DND-41 (cell line): ENCODE data around the gene TLK1.

ENCODE experiments used
- EZH2 ChIP-seq: IDR thresholded peaks from 3 replicates; pipeline ENCODE4 v1.6.1; 2012; ENCODE audit warnings: borderline replicate concordance, low read depth, mild to moderate bottlenecking, moderate library complexity, low read length, inconsistent platforms; ENCODE audit not compliant: severe bottlenecking
- TF ChIP-seq, protein P1 (sequence below): IDR thresholded peaks from 2 replicates; pipeline ENCODE4 v1.5.1; 2012; ENCODE audit warnings: borderline replicate concordance, low read length, moderate library complexity, mild to moderate bottlenecking; ENCODE audit not compliant: poor library complexity, severe bottlenecking; ENCODE audit errors: extremely low read depth

DNA sequence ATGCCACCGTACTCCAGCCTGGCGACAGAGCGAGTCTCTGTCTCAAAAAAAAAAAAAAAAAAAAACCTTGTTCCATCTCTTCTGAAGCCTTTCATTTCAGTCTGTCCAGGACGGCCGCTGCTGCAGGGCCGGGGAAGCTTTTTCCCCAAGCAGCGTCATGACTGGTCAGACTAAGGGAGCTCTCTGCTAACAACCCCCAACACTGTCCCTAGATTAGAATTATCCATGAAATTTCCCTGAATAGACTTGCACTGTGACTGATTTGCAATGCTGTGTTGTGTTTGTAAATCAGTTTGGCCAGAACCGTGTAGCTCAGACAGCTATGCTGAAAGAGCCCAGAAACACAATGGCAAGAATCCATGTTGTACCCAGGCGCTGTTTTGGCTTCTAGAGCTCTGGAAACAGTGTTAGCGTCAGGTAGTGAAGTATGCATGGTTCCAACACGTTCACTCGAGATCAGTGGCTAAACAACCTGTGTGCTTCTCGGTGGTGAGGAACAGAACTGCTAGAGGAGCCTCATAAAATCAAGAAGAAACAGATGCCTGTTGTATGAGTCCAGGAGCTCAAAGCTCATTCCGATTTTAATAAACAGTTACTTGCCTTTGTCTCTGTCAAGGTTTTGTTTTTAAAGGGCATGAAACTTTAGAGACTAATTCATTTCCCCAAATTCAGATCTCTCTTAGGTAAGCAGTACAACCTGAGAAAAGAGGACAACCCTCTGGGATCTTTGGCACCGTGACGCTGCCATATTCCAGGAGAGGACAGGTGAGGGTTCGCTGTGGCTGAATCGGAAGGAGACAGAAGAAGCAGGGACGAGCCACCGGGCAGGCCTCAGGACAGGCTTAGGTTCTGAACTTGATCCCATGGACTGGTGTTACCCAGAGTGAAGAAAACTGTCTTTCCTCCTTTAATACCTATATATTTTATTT lies 188.1 kb downstream of the TLK1 start:
- TF ChIP-seq, protein P1, sequence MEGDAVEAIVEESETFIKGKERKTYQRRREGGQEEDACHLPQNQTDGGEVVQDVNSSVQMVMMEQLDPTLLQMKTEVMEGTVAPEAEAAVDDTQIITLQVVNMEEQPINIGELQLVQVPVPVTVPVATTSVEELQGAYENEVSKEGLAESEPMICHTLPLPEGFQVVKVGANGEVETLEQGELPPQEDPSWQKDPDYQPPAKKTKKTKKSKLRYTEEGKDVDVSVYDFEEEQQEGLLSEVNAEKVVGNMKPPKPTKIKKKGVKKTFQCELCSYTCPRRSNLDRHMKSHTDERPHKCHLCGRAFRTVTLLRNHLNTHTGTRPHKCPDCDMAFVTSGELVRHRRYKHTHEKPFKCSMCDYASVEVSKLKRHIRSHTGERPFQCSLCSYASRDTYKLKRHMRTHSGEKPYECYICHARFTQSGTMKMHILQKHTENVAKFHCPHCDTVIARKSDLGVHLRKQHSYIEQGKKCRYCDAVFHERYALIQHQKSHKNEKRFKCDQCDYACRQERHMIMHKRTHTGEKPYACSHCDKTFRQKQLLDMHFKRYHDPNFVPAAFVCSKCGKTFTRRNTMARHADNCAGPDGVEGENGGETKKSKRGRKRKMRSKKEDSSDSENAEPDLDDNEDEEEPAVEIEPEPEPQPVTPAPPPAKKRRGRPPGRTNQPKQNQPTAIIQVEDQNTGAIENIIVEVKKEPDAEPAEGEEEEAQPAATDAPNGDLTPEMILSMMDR: no peak
- no peak for TF ChIP-seq EZH2
